K562 (cell line): ENCODE results near the gene GADD45B. TPM values are rescaled to one million over a fixed set of nuclear protein-coding genes. Genes with fewer than 3 reads are reported as not detected.

Experiments used
- ATAC-seq: fragments of 200-7000 bp; cut with Tn5 transposase; 3 replicates; pipeline ENCODE4 v1.9.1; 2020; ENCODE audit warnings: moderate library complexity
- BruUV-seq: library from RNA; stranded (reverse); fragments of 400-500 nt; replicated peaks from 2 replicates; lab custom pipeline; 2021; lab: Mats Ljungman, UMichigan
- CTCF ChIA-PET: fragments of 300-600 bp; formaldehyde crosslinking; extraction: SDS; loops from one replicate; lab custom pipeline; 2021; ENCODE audit warnings: low intra/inter-chr PET ratio; lab: Yijun Ruan, JAX
- POLR2A ChIA-PET: fragments of 300-600, 350-650 bp; sonication (Branson Sonifier 250); formaldehyde crosslinking; extraction: SDS; loops from one replicate; lab custom pipeline; 2021; ENCODE audit warnings: antibody characterized with exemption, inconsistent platforms; lab: Yijun Ruan, JAX
- DNase-seq, 4 experiments: peaks; one replicate each; pipeline versions ENCODE4 v3.0.0 to v3.0.0-alpha.2; 2011 to 2018; ENCODE audit warnings: low spot score in 3 of 4, mixed read lengths in 3 of 4; ENCODE audit errors: extremely low read depth in 1 of 4
- FAIRE-seq: peaks from 2 replicates; lab custom pipeline; 2011; peaks lifted over from hg19 to GRCh38; lab: Jason Lieb, UNC
- H2AFZ ChIP-seq: 2 replicates; pipeline ENCODE4 v1.6.0; 2011; ENCODE audit warnings: low read depth, low read length, control low read depth, inconsistent platforms
- H3K27ac ChIP-seq: fragments of 200-600 bp; 3 replicates; pipeline ENCODE4 v1.8.0; 2011; ENCODE audit warnings: low read depth, mild to moderate bottlenecking, control low read depth, inconsistent platforms, low read length, moderate library complexity, mixed read lengths; ENCODE audit errors: extremely low read depth
- H3K27me3 ChIP-seq, 2 experiments: fragments of 300-600 bp in 1 of 2; 2 replicates in 1 of 2; 3 replicates in 1 of 2; pipeline versions ENCODE4 v1.6.0 to v1.8.0; 2011; ENCODE audit warnings: inconsistent platforms in 2 of 2, low read length in 2 of 2, mild to moderate bottlenecking in 1 of 2, mixed read lengths in 1 of 2, moderate library complexity in 1 of 2; ENCODE audit not compliant: control insufficient read depth in 2 of 2, insufficient read depth in 2 of 2
- H3K36me3 ChIP-seq: fragments of 300-600 bp; 3 replicates; pipeline ENCODE4 v1.8.0; 2011; ENCODE audit warnings: mild to moderate bottlenecking, low read length, inconsistent platforms; ENCODE audit not compliant: control insufficient read depth, insufficient read depth
- H3K4me1 ChIP-seq, 2 experiments: fragments of 200-600 bp in 1 of 2; replicated peaks in 1 of 2; 2 replicates in 1 of 2; 3 replicates in 1 of 2; pipeline versions ENCODE4 v1.5.1 to v1.8.0; 2011; ENCODE audit warnings: inconsistent platforms in 2 of 2, low read length in 2 of 2, mild to moderate bottlenecking in 1 of 2, mixed read lengths in 1 of 2, moderate library complexity in 1 of 2; ENCODE audit not compliant: control insufficient read depth in 2 of 2, insufficient read depth in 2 of 2
- H3K4me2 ChIP-seq: 2 replicates; pipeline ENCODE4 v1.6.1; 2011; ENCODE audit warnings: low read length, control low read depth, inconsistent platforms, mixed read lengths; ENCODE audit not compliant: insufficient read depth
- H3K4me3 ChIP-seq: fragments of 200-600 bp; sonication (generic), shearing (Covaris generic); 2 replicates; pipeline ENCODE4 v1.5.1; 2016; ENCODE audit warnings: control low read depth, inconsistent platforms
- H3K79me2 ChIP-seq: fragments of 200-600 bp; 3 replicates; pipeline ENCODE4 v1.8.0; 2011; ENCODE audit warnings: low read length, inconsistent platforms; ENCODE audit not compliant: control insufficient read depth, insufficient read depth
- H3K9ac ChIP-seq, 2 experiments: 2 replicates each; pipeline versions ENCODE4 v1.6.0 to v1.6.1; 2011; ENCODE audit warnings: low read depth in 2 of 2, low read length in 2 of 2, control low read depth in 1 of 2, inconsistent platforms in 1 of 2, mild to moderate bottlenecking in 1 of 2, mixed read lengths in 1 of 2; ENCODE audit not compliant: insufficient read depth in 1 of 2
- H3K9me1 ChIP-seq: one replicate; pipeline ENCODE4 v1.6.0; 2011; ENCODE audit warnings: inconsistent platforms, mild to moderate bottlenecking, low read length, moderate library complexity; ENCODE audit not compliant: control insufficient read depth, insufficient read depth
- H3K9me3 ChIP-seq: replicated peaks from 2 replicates; pipeline ENCODE4 v1.5.1; 2011; ENCODE audit warnings: low read depth, low read length, inconsistent platforms; ENCODE audit not compliant: control insufficient read depth, insufficient read depth
- H4K20me1 ChIP-seq: replicated peaks from 2 replicates; pipeline ENCODE4 v1.6.1; 2011; ENCODE audit warnings: low read length, inconsistent platforms, mixed read lengths; ENCODE audit not compliant: control insufficient read depth, insufficient read depth
- C11orf30 ChIP-seq: fragments of 450-650 bp; IDR thresholded peaks from 2 replicates; pipeline ENCODE4 v1.6.1; 2016; ENCODE audit warnings: low read depth, mild to moderate bottlenecking
- HINFP ChIP-seq: fragments of 450-650 bp; conservative IDR thresholded peaks from 2 replicates; pipeline ENCODE4 v1.6.1; 2016; ENCODE audit warnings: missing genetic modification characterization, low read depth, mild to moderate bottlenecking, control low read depth, missing compliant biosample characterization
- MAFF ChIP-seq: IDR thresholded peaks from 2 replicates; pipeline ENCODE4 v1.6.1; 2012; ENCODE audit warnings: low read length, improper control_type of control experiment
- MAFG ChIP-seq: fragments of 450-650 bp; conservative IDR thresholded peaks from 2 replicates; pipeline ENCODE4 v1.6.1; 2016; ENCODE audit warnings: missing genetic modification characterization, missing compliant biosample characterization
- MAFK ChIP-seq: IDR thresholded peaks from 2 replicates; pipeline ENCODE4 v1.6.1; 2011; ENCODE audit warnings: low read length, improper control_type of control experiment
- MAX ChIP-seq: sonication (generic); formaldehyde crosslinking; IDR thresholded peaks from 2 replicates; pipeline ENCODE4 v1.9.0; 2022; ENCODE audit warnings: mild to moderate bottlenecking, missing genetic modification reagents
- ZBTB49 ChIP-seq: sonication (generic); formaldehyde crosslinking; IDR thresholded peaks from 2 replicates; pipeline ENCODE4 v1.8.0; 2022; ENCODE audit warnings: missing genetic modification reagents, mild to moderate bottlenecking, borderline replicate concordance
- ZNF316 ChIP-seq: fragments of 450-650 bp; IDR thresholded peaks from 2 replicates; pipeline ENCODE4 v1.6.1; 2016
- ZNF518B ChIP-seq: fragments of 250-450 bp; sonication (Bioruptor Pico); IDR thresholded peaks from 2 replicates; pipeline ENCODE4 v1.5.0; 2021; ENCODE audit warnings: mild to moderate bottlenecking, moderate library complexity
- WGBS: fragments of 100-300 bp; shearing (Covaris generic); methylation state at CpG from one replicate; pipeline ENCODE4 v1.1.6; 2016; ENCODE audit warnings: low coverage, mixed read lengths; ENCODE audit not compliant: insufficient coverage; ENCODE audit errors: missing lambda C conversion rate; 5-methylcytosine and 5-hydroxymethylcytosine counted together
- in situ Hi-C: fragments of 300-500 bp; cut with MboI; formaldehyde crosslinking; loops from 4 replicates; pipeline ENCODE4 v1.15.0; 2018; ENCODE audit warnings: inconsistent platforms, mixed read lengths
- intact Hi-C: fragments of 100-400 bp; cut with micrococcal nuclease; formaldehyde crosslinking; loops from 2 replicates; pipeline ENCODE4 v1.14.2; 2022
- polyA plus RNA-seq, 8 experiments: library from polyadenylated mRNA; depleted of rRNA in 4 of 8; stranded (reverse) in 5 of 8; unstranded in 3 of 8; fragments of >200 nt; fragmentation: Nextera tagmentation in 2 of 8; fragmentation: Illumina TruSeq in 1 of 8; extraction: Ambion mirVana in 2 of 8; extraction: Trizol in 1 of 8; gene quantifications; 2 replicates each; pipeline versions ENCODE4 v1.2.1 to v1.2.3, GENCODE V29; 2011 to 2014; ENCODE audit warnings: inconsistent platforms in 1 of 8, missing spikeins in 1 of 8
- total RNA-seq, 7 experiments: library from RNA; depleted of rRNA in 6 of 7; stranded (reverse); fragments of >200 nt in 6 of 7; fragmentation: Illumina TruSeq in 2 of 7; extraction: Trizol in 2 of 7; gene quantifications; 2 replicates each; pipeline versions ENCODE4 v1.2.1 to v1.2.3, GENCODE V29; 2011 to 2021; ENCODE audit warnings: low replicate concordance in 1 of 7

The GADD45B gene
- total and polyA plus RNA-seq, 9 of the 15 experiments (the other 6 are each of a cell fraction or from before 2014, with no cell fraction given), result 0.06 to 4.1 (median 2.1) TPM

- TF ChIP-seq HINFP (tag) (no peak), ZNF518B (CRISPR knock-in tag) (no peak), ZBTB49 (no peak), ZNF316 (peak; percentile 87), MAX (CRISPR knock-in tag) (0 out of 2 replicates have a peak, but pooled peaks have one; percentile 23), C11orf30 (peak; percentile 80), MAFF (peak; percentile 78), MAFG (peak; percentile 77), MAFK (peak; percentile 73)
- Histone ChIP-seq H3K79me2 (no peaks in the 10 kb centered on the region), H3K4me3 (no peak overlapping the region), H3K4me2 (no peak overlapping the region), H3K4me1 (peaks cover 5 to 37% of the 10 kb centered on the region in 2 experiments; a peak in 4 of 5 replicates), H3K27me3 (peaks cover 19 to 57% of the 10 kb centered on the region in 2 experiments; a peak in 4 of 5 replicates), H2AFZ (no peak overlapping the region), H3K27ac (no peak overlapping the region), H3K9me1 (no peaks in the 10 kb centered on the region), H3K9ac (no peak overlapping the region), H4K20me1 (no peaks in the 10 kb centered on the region), H3K9me3 (no peaks in the 10 kb centered on the region), H3K36me3 (no peaks in the 10 kb centered on the region)
- ChIA-PET POLR2A (no interaction called here), CTCF (no interaction called here)
- 6% methylated on average over 23 of the region's 23 CpGs for WGBS
- no peak for DNase-seq
- no peak for ATAC-seq
- in situ Hi-C loops, result no loop called here
- BruUV-seq, result no TSS peak
- intact Hi-C loops, result no loop called here
- FAIRE-seq, result no peak
Measured at GRCh38 chr19:2491130-2491801, 15.3 kb downstream of the GADD45B start.
